ENCODE results near the gene FAM181B.
"Not testable (repeated sequence)": the region's sequence is repeated elsewhere in the genome, so short reads cannot be mapped to it uniquely, and the experiment has no call there.

Gene FAM181B

DNA sequence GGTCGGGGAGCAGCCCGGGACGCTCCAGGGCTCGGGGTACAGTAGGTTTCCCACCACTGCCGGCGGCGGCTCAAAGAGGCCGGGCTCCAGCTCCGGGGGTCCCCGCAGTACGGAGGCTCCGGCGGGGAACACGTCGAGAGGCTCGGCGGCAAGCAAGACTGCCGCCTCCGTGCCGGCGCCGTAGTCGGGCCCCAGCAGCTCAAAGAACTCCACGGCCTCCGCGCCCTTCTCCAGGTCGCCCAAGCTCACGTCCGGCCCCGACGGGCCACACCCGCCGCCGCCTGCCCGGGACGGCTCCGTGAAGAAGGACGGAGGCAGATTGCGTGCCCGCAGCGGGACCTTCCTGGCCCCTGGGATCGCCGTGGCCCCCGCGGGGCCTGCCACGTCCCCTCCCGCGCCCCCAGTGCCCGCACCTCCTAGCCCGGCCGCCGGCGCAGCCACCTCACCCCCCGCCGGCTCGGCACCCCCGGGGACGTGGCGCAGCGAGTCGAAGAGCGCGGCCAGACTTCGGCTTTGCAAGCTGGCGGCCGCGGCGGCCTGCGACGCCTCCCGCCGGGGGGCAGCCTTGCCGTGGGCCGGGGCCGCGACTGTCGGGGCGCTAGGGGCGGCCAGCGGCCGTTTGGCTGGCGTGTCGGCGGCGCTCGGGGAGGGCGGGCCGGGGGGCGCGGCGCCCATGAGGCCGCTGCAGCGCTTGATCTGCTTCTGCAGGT, 775 bp downstream of the FAM181B start:
- in situ Hi-C loops (cut with MboI; ENCODE audit: low sequenced_read_pairs) = no loop called here

DNA sequence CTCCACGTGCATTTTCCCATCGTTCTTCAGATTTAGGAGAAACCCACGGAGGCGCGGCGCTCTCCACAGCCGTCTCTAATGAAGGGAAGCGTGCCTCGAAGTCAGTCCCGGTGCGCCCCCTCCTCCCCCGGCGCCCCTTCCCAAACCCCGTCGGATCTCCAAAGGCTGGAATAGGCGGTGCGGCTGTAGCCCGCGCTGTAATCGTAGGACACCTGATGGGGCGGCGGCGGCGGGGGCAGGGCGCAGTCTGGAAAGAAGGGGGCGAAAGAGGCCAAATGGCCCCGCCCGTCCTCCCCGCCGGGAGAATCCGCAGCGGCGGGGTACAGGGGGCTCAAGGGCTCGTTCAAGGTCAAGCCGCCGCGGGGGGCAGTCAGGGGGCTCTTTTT, 1.3 kb downstream of the FAM181B start:
- in situ Hi-C loops (cut with MboI; ENCODE audit: low sequenced_read_pairs) = no loop called here

DNA sequence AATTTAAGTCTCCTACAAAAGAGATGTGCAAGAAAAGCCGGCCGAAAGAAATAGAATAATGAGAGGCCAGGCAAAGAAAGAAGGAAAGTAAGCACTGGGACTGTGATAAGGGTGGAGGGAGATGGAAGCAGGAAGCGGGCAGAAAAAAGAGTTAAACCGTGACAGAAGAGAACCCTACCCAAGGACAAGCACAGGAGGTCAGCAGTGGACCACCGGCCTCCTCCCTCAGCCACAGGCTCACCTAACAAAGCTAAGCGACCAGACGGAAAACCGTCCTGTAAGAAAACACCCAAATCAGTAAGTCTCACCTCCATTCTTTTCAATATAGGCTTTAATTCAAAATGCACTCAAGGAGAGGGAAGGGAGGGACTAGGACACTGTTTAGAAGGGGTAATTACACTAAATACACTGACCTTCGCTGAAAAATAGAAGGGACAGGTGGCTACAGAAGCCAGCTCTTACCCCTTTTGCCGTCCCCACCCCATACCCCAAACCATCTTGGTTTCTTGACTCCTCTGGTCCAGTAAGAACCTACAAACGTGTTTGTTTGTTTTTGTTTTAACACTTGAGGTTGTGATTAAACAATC, 1.9 kb downstream of the FAM181B start:
- in situ Hi-C loops (cut with MboI; ENCODE audit: low sequenced_read_pairs) = no loop called here

DNA sequence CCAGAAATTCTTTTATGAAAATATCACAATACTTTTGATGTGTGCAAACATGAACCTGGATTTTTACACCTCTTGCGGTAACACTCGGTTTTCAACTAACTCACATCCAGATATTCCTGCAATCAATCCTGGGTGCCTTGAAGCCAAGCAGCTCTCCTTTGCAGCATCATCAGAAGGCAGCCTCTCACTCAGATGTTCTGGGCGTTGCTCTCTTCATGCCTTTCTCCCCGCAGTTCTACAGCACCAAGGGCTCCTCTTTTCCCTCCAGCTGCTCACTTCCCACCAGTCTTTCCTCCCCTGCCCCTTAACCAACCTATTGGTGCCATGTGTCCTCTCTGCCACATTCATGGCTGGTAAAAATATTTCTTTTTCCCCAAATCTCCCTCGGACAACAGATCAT, 2.9 kb downstream of the FAM181B start:
- in situ Hi-C loops (cut with MboI; ENCODE audit: low sequenced_read_pairs) = no loop called here

DNA sequence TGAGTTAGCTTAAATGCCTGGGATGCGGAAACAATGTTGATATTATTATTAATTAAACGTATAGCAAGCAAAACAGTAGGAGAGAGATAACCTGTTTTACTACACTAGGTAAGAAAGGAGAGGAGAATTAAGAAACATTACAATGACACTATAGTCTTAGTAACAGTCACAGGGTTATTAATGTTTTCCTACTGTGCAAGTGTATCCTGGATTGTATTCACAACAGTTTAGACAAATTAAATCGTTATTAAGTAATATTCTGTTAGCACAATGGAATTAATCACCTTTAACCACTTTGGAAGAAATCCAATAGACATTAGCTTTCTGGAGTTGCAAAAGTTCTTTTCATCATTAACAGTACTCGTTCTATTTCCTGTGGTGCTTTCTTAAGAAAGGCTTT, 3.4 kb downstream of the FAM181B start:
- in situ Hi-C loops (cut with MboI; ENCODE audit: low sequenced_read_pairs) = no loop called here

DNA sequence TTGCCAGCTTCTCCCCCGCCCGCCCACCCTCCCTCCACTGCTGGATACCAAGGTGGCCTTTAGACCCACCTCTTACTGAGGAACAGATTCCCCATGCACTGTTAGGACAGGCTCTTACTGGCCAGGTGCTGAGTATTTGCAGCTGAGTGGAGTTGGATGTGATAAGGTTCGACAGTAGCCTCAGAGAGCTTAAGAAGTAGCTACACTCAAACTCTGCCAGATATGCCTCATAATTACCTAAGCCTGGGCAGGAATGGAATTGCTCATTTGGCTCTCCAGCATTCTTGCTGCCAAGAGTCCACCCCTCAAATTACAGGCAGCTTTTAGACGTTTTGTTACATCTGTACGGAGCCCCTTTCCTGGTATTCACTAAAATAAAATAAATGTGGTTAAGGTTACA, 9.6 kb downstream of the FAM181B start:
- in situ Hi-C loops (cut with MboI; ENCODE audit: low sequenced_read_pairs) = no loop called here

DNA sequence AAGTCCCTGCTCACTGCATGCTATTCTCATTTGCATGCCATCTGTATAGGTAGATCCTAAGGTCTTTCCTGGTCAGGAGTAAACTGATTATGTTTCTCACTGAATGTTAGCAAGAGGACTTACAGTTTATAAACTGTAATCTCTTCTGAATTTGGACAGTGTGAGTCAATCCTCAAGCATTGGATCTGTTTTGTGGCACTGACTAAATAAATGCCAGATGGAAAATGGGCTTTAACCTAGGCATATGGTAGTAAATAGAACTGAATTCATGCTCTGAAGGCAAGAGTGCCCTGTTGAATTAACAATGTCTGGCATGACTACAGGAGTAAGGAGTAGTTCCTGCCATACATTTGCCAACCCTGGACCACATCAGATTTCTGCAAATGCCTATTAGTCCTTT, 11.4 kb downstream of the FAM181B start:
- in situ Hi-C loops (cut with MboI; ENCODE audit: low sequenced_read_pairs) = no loop called here

DNA sequence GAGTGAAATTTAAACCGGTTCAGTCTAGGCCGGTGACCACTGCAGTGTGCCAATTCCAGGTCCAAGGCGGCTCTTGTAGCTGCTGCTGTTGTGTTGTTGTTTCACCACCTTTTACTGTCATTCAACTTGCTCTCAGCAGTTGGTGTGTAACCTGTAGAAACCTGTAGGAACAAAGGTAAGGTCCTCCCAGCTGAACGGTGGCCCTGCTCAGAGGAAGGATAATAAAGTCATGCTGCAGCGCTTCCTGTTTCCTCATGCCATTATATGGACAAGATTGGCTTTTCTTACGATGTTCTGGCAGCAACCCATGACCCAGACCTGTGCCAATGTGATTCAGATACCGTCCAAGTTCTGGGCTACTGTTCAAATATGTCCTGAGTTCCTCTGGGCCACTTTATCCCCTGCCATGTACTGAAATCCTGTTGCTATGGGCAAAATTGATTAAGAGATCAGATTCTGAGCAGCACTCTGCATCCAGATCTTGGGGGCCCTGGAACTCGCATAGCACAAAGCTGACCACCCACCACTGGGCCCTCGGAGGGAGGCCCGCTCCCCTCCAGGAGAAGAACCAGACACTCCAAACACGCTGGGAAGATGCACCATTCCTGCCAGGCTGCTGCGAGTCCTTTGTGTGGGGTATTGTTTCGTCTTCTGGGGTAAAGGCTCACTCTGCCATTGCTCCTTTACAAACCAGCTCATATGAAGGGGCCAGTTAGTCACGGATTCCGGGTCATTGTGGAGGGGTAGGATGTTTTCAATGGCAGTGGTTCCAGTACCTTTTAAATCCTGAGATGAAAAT, 13.2 kb downstream of the FAM181B start:
- in situ Hi-C loops (cut with MboI; ENCODE audit: low sequenced_read_pairs) = no loop called here

DNA sequence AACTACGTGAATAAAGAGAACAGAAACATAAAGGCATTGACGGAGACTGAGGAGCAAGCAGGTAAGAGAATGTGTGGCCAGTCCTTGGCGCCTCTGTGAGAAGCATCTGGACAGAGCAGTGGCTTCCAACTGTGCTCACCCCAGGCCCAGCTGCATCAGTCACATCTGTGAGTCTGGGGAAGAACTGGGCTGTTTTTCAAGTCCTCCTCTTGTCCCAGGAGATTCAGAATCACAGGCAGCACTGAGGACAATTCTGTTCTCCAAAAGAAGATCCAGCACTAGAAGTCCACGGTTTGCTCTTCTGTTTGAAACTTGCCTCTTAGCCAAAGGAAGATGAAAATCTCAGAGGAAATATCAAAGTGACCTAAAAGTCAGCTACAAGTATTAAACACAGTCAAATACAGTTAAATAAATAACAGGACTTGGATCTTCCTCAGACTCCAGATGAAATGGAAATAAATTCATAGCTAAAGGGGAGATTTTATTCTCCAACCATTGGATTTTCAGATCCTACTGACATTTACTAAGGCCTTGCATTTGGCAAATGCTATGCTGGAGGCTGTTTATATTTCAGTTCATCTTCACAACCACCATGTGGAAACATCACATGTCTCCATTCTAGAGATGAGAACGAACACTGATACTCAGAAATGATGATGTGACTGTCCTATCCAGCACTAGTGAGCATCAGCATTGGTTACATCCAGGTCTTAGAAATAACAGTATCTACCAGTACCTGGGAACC, 14.1 kb downstream of the FAM181B start:
- in situ Hi-C loops (cut with MboI; ENCODE audit: low sequenced_read_pairs) = no loop called here

DNA sequence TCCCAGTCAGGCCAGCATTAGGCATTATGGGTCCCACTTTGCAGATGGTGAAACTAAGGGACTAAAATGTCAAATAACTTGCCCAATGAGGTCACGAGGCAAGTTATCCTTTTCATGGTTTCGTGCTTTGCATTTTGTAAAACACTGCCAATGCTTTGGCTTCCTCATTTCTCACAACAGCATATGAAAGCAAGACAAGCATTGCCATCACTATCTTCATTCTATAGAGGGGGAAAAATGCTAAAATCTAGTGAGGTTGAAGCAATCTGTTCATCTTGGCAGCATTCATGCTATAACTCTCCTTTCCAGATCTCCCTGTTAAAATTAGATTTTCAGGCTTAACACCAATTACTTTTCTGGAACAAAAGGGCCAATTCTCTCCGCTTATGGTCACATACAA, 14.8 kb downstream of the FAM181B start:
- in situ Hi-C loops (cut with MboI; ENCODE audit: low sequenced_read_pairs) = no loop called here

DNA sequence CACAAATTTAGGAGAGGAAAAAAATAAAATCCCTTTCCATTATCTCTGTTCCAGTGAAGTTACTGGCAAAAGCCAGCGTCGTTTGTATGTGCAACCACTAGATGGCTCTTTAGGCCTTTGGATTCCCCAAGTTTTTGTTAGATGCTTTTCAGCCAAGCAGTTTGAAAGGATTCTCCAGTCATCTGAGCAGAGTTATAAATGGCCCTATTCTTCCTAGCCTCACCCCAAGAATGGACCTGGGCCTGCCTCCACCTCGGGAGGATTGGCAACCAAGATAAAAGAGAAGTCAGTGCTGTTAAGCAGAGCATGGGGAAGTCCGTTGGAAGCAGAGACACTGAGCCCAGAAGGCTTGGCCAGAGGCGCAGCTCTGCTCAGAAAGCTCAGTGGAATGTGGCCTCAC, 15.4 kb downstream of the FAM181B start:
- in situ Hi-C loops (cut with MboI; ENCODE audit: low sequenced_read_pairs) = no loop called here

DNA sequence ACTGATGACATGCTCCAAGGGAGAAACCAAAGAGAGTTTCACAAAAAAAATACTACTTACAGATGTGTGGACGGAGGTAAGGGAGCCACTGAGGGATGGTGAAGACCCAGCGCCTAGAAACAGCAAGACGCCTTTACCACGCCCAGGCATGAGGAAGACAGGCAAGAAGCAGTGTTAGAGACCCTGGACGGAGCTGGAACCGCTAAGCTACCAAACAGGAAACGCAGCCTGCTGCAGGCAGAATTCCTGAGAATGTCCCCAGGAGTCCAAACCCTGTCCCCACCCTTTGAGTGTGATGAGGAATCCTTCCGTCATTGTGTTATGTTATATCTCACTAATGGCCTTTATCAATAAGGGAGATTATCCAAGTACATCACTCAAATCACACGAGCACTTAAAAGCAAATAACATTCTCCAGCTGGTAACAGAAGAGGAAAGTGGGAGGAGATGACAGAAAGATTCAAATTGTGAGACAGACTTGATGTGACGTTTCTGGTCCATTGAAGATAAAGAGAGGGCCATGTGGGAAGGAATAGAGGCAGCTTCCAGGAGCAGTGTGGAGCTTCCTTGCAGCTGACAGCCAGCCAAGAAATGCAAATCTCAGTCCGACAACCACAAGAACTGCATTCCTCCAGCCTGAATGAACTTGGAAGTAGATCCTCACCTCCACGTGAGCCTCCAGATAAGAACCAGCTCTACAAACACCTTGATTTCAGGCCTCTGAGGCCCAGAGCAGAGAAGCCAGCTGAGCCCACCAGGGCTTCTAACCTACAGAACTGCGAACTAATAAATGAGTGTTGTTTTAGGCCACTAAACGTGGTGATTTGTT, 19.1 kb downstream of the FAM181B start:
- in situ Hi-C loops (cut with MboI; ENCODE audit: low sequenced_read_pairs) = no loop called here

DNA sequence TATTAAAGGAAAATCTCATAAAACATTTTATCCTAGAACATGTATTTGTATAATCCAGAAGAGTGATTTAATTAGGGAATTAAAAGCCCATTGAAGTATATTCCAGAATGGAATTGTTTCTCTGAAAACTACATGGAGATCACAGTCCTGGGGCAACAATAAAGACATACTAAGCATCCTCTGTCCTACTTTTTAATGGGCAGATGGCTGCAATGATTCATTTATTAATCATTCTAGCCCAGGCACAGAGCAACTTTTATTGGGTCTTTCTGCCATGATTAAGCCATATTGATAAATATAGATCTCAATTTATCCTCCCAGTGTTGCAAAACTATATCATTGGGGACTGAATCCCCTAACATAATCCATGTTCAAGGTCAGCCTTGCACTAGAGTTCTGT, 22.0 kb downstream of the FAM181B start:
- in situ Hi-C loops (cut with MboI; ENCODE audit: low sequenced_read_pairs) = no loop called here

DNA sequence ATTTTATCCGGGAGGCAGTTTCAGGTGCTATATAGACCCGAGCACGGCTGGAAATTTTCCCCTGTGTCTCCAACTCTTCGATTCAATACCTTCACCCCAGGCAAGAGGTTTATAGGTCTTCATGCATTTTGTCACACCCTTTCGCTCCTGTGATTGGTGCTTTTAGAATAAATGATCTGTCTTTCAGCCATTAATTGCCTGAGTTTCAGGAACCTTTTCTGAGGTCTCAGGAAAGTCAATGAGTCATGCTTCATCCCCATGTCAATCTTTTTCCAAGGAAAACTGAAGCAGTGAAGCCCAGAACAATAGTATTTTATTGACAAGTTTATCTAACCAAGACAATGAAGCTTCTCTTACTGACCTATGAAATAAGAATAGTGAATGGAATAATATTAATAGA, 29.9 kb downstream of the FAM181B start:
- in situ Hi-C loops (cut with MboI; ENCODE audit: low sequenced_read_pairs) = no loop called here

DNA sequence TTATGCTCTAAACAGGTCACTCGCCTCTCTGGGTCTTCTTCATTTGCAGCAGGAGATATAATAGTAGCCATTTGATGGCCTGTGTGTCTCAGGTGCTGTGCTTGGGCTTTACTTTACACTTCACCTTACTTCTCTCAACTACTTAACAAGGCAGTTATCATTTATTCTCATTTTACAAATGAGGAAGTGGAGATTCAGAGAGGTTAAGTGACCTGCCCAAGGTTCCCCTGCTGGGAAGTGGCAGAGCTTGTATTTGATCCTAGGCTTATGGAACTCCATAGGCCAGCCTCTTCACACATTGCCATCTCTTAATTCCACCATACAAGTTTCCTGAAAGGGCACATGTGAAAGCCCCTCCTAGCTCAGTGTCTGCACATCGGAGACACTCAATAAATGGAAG, 30.4 kb downstream of the FAM181B start:
- in situ Hi-C loops (cut with MboI; ENCODE audit: low sequenced_read_pairs) = no loop called here

DNA sequence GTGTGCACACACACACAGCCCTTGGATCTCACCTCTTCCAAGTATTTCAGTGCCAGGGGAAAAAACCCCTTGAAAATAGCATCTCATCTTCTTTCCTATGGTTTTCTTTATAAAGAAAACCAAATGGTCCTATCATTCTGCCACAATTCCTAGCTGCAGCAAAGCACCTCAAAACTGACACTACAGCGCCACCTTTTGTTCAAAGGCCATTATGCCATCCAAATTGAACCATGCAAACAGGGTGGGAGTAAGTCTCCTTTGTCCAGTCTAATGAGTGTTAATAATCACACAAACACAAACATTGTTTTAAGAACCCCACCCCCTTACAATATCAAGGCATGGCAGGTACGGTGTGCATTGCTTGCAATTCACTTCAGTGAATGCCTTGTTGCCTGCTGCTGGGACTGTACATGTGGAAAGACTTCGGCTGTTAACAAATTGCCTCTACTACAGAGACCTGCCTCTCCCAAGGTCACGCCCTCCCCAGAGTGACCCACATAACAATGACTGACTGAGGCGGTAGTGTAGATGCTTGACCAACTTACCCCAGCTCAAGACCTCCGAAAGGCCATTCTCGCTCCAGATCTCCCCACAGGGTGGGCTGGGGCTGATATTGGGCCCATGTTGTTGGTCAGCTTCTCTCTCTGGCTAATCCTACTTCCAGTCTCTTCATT, 31.7 kb downstream of the FAM181B start:
- in situ Hi-C loops (cut with MboI; ENCODE audit: low sequenced_read_pairs) = no loop called here

DNA sequence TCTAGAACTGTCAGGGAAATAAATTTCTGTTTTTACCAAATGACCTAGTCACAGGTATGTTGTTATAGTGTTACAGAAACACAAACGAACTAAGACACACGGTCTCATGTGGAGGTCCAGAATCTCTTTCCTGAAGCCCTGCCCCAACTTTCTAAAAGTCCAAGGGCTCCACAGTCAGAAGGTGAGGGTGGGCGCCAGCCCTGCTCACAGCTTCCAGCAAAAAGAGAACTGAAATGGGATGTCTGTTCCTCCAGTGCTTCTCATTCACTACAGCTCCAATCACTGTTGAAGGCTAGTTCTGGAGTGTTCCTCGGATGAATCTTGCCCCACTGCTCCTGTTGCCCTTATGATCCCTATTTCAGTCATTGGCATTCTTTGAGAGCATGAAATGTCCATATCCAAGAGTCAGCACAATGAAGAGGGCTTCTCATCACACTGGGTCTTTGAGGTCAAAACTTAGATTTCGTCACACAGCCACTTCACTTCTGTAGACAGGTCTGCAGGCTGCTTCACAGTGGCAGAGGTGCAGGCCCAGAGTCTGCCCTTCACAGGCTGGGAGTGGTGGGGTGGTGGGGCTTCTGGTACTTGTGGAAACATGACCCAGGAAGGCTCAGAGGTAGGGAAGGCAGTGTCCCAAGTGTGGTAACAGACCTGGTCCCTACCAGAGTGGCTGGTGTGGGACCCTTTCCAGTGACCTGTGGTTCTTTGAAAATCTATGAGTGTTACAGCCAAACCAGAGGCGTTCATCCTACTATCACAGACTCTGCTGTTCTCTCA, 34.9 kb downstream of the FAM181B start:
- in situ Hi-C loops (cut with MboI; ENCODE audit: low sequenced_read_pairs) = no loop called here

DNA sequence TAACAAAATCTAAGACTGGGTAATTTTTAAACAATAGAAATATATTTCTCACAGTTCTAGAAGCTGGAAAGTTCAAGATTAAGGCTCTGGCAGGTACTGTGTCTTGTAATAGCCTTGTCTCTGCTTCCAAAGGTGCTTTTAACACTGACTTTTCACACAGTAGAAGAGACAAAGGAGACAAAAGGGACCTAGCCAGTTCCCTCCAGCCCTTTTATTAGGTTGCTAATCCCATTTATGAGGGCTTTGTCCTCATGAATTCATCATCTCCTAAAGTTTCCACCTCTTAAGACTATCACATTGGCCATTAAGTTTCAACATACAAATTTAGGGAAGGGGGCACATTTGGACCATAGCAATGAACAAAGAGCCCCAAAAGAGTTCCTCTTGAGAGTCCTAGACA, 40.7 kb downstream of the FAM181B start:
- in situ Hi-C loops (cut with MboI; ENCODE audit: low sequenced_read_pairs) = no loop called here

DNA sequence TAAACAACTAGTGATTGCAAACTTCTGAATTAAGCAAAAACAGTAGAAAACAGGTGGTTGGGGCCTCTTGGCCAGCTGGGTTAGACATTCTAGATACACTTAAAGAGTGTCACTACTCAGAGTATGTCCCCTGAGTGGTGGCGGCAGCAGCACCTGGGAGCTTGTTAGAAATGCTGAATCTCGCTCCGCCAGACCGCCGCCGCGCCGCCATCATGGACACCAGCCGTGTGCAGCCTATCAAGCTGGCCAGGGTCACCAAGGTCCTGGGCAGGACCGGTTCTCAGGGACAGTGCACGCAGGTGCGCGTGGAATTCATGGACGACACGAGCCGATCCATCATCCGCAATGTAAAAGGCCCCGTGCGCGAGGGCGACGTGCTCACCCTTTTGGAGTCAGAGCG, 44.3 kb downstream of the FAM181B start:
- in situ Hi-C loops (cut with MboI; ENCODE audit: low sequenced_read_pairs) = not testable (repeated sequence)

All from HL-60/S4 treated with retinoic acid at 250 ng/mL for 4 days and 3 days (cell line).